Posterior cingulate gyrus (tissue), 11 donors: ENCODE results near the gene CERS3.
"Not testable (repeated sequence)": the region's sequence is repeated elsewhere in the genome, so short reads cannot be mapped to it uniquely, and the experiment has no call there.

Experiments used
- DNase-seq, 10 donors: peaks; one replicate each; pipeline versions ENCODE4 v3.0.0 to v3.0.0-alpha.2; 2020 to 2021; ENCODE audit warnings: mixed read lengths in 3 of 10
- intact Hi-C: fragments of 100-400 bp; cut with DNase I; formaldehyde crosslinking; loops from one replicate; pipeline ENCODE4 v1.15.1; 2023

The CERS3 gene

DNA sequence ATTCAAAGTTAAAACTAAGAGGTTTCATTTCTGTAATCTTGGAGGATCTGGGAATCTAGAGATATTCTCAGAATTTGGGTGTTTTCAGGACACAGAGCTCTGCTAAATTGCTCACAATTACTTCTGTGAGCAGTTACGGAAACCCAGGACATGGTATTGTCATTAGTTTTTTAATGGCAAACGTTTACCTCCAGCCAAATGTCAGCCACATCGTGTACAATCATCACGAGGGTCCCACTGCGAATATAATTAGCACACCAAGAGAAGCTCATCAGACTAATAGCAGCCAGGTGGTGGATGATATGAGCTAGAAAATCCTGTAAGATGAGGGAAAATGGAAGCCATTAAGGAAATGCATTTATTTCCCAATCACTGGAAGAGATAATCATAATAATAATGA lies 56.0 kb downstream of the CERS3 start:
- intact Hi-C loops: no loop called here
- no peak for DNase-seq

DNA sequence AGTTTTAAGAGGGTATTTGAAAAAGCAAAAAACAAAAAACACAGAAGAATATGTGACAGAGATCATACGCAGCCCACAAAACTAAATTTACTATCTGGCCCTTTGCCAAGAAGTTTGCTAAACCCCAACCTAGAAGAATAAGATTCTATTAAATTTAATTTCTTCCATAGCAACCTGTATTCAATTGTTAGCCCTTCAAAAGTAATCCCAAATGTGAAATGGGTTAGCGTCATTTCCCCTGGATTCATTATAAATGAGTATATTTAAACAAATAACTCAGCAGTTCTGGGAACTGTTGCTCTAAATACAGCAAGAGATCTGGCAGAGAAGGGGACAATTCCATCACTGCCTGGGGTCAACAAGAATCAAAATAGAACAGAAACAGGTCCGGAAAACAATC lies 56.8 kb downstream of the CERS3 start:
- DNase-seq: no peak
- intact Hi-C loops: no loop called here

DNA sequence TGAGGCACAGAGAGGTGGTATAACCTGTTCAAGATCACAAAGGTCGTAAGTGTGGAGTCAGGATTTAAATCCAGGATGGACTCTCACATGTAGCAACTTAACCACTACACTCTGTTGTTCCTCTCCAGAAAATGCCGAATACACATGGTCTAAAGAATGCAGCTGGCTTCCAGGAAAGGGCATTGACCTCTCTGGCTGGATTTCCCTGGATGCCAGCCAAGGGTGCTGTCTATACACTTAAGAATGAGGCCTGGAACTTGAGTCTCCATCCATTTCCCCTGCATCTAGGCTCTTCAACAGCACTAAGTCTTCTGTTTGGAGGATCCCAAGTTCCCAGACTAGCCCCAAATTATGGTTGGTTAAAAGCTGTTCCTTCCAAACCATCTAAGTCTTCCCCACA lies 60.5 kb downstream of the CERS3 start:
- DNase-seq: no peak
- intact Hi-C loops: no loop called here

DNA sequence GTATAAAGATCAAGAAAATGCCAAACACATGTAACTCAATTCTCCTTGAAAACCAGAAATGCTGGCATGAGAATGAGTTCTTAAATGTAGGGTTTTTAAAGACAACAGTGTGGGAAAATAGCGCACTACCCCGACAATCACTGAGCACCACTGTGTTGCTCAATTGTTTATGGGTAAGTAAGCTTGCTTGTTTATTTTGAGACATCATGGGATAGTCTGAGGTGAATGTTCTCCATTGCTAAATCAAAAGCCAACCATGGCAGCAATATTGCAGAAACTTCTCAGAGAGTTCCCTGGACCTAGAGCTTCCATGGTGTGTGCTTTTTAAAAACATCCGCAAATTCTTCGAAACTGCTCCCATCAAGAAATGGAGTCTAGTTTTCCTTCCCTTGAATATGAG lies 62.7 kb downstream of the CERS3 start:
- intact Hi-C loops: no loop called here
- no peak for DNase-seq

DNA sequence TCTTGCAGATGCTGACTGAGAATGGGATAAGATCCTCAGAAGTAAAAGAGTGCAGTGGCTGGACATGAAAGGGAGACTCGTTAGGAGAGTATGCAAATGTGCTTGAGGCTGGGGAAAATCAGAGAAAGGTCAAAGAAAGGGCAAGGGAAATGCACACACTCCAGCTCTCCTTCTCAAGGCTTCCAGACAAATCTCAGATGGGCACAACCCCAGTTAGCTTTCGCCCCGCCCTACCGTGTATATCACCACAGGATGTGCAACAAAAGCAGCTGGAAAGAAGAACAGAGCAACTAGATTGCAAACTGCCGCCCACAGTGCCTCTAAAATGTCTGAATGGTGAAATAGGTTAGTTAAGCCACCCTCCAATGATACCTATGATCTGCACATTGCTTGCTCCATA lies 63.9 kb downstream of the CERS3 start:
- no peak for DNase-seq
- intact Hi-C loops: no loop called here

DNA sequence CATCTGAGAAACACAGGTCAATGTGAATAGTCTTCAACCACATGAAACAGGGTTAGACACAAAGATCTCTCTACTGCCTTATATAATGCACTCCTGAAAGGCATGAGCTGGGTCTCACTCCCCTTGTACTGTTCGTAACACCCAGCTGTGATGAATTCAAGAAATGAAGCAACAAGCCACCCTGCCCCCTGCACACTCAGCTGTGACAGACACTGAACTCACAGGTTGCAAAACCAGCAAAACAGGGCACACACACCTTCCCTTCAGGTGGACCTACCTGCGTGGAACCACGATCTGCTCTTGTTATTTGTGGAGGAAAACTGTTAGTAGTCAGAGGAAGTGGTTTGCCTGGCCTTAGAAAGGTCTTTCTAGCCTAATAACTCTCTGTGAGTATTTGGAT lies 64.5 kb downstream of the CERS3 start:
- DNase-seq: no peak
- intact Hi-C loops: no loop called here

DNA sequence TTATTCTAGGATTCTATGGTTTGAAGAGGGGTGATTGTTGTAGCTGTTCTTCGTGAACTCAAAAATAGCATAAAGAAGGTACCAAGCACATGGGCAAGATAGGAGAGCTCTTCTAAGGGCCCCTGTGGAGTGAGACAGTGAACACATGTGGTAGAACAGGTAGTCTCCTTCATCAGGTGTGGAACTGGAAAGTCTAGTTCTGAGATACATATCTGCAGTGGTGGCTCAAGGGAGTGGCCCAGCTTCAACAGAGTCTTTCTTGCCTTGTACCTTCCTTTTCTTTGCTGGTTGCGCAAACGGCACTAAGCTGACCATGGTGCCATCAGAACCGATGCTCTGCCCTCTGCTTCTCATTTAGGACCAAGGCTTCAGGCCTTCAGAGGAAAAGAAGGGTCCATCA lies 65.2 kb downstream of the CERS3 start:
- intact Hi-C loops: no loop called here
- no peak for DNase-seq

DNA sequence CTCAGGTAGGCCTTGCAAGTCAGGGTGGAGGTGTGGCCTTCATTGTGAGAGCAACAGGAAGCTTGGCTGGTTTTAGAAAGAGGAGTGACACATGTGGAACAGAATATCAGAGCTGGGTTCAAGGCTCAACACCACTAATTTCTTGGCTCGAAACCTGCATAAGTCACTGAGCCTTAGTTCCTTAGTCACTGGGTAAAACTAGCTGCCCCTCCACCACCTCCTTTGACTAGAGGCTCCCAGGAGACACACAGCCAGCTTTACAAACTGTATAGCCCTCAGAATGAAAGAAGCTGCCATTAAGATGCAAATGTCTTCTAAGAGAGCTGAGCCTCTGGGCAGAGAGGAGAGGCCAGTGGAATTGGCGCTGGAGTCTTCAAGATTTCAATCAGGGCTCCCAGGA lies 67.7 kb downstream of the CERS3 start:
- no peak for DNase-seq
- intact Hi-C loops: no loop called here

DNA sequence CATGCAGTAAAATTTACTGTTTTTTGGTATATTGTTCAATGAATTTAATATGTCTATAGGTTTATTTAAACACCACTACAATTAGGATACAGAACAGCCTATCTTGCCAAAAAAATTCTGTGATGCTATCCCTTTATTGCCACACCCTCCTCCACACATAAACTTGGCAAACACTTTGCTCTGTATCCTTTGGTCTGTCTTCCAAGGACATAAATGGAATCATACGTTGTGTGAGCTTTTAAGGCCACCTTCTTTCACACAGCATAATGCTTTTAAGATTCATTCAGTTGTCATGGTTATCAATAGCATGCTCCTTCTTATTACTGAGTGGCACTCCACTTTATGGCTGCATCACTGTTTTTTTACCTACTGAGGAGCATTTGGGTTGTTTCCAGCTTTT lies 71.5 kb downstream of the CERS3 start:
- intact Hi-C loops: no loop called here
- DNase-seq: no peak

DNA sequence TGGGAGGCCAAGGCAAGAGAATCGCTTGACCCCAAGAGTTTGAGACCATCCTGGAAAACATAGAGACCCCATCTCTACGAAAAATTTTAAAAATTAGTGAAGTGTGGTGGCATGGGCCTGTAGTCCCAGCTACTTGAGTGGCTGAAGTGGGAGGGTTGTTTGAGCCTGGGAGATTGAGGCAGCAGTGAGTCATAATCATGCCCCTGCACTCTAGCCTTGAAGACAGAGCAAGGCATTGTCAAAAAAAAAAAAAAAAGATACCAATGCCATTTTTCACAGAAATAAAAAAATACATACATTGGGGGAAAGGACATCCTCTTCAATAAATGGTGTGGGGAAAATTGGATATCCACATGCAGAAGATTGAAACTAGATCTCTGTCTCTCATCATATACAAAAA lies 74.6 kb downstream of the CERS3 start:
- intact Hi-C loops: no loop called here
- DNase-seq: no peak

DNA sequence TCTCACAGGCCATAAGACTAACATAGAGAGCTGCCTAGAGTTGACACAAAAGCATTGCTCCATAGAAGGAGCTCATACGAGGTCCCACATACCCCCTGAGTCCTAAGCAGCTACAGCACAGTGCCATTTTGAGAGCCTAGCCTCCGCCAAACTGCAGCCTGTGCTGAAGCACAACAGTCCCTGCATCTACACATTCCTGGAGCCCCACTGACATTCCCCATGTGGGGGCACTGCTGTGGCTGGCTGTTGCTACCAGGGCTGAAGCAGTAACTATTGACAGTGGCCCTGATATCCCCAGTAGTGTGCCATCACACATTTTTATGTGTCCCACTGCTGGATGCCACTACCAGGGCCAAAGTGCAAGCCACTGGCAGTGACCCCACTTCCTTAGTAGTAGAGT lies 80.3 kb downstream of the CERS3 start:
- no peak for DNase-seq
- intact Hi-C loops: no loop called here

DNA sequence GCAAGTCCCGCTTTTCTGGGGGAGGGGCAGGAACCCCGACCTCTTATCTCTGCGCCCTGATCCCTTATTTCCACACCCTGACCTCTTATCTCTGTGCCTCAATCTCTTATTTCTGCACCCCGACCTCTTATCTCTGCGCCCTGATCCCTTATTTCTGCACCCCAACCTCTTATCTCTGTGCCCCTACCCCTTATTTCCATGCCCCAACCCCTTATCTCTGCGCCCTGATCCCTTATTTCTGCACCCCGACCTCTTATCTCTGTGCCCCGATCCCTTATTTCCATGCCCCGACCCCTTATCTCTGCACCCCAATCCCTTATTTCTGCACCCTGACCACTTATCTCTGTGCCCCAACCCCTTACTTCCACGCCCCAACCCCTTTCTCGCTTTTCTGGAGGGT lies 87.7 kb downstream of the CERS3 start:
- DNase-seq, intact Hi-C loops: not testable (repeated sequence)

DNA sequence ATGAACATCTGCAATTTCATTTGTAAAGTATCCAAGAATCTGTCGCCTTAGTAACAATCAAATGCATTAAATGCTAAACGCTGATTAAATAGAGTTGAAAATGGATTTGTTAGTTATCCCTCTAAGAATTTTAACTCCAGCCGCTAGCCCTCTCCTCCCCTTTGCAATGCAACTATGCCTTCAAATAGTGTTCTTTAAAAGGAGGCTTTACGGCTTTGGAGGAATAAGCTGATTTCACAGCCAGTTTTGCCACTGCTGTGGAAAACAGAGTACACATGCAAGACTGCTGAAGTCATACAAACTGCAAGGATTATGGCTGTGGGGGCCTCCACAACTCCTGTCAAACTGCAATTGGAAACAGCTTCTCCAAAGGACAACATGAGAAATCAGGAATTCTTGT lies 89.2 kb downstream of the CERS3 start:
- intact Hi-C loops: no loop called here
- no peak for DNase-seq

DNA sequence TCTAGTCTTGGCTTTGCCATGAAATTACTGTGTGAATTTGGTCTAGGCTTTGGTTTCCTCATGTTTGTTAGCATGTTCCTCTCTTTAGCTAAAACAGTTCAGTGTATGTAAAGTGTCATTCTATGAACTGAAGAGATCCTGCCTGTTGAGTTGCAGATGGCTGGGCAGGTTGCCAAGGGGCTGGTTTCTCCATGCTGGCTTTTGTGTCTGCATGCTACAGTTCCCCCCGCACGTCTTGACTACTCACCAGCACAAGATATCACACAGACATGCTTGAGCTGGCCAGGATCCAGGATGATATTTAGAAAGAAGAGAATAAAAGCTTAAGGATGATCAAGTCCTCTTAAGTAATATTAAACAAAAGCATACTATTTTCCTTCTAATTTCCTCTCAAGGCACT lies 90.2 kb downstream of the CERS3 start:
- peak; percentile 33 to 92 (median 68) for DNase-seq
- intact Hi-C loops: no loop called here

DNA sequence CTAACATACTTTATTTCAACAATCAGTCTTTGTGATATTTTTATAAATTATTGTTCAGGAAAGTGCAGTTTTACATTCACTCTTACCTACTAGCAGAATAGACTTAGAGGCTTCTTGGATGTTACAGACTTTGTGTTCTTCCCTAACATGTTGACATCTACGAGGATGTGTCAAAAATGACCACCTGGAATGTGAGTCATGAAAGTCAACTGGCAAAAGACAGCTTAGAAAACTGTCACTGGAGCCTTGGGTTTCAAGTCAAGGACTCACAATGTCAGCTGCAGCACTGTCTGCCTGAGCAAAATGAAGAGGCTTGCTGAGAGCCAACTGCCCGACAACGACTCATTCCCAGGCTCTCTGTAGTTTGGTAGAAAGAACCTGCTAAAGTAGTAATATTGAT lies 91.5 kb downstream of the CERS3 start:
- no peak for DNase-seq
- intact Hi-C loops: no loop called here

DNA sequence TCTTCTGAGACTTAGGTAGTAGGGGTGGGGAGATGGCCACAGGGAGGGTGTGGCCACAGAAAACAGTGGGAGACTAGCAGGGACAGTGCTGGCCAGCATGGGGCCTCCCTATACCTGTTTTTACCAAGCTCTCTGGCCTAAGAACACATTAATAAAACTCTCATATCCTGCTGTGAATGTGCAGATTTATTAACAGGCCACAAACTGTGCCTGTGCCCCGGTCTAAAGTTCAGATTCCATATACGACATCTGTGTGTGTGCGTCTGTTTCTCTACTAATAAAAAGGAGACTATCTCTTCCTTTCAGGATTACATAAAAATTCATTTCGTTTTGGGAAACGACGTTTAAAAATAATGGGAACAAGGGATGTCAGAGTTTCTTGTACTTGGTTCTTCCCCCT lies 94.2 kb downstream of the CERS3 start:
- no peak for DNase-seq
- intact Hi-C loops: no loop called here

DNA sequence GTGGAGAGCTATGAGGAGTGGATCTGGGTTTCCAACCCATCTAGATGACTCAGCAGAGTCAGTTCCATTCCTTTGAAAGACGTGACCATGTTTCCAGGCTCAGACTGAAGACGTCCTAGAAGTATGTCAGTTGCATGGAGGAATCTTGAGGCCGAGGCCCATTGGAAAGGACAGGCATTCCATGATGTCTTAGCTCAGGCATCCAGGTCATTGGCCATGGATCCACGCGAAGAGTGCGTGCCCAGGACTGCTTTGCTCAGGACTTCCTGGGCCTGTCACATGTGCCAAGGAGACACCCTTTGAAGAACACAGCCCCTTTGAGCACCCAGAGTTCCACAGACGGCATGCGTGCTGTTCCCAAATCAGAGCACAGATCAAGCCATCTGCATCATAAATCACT lies 94.7 kb downstream of the CERS3 start:
- intact Hi-C loops: no loop called here
- DNase-seq: peak in 1 of 10 donors; percentile 43

DNA sequence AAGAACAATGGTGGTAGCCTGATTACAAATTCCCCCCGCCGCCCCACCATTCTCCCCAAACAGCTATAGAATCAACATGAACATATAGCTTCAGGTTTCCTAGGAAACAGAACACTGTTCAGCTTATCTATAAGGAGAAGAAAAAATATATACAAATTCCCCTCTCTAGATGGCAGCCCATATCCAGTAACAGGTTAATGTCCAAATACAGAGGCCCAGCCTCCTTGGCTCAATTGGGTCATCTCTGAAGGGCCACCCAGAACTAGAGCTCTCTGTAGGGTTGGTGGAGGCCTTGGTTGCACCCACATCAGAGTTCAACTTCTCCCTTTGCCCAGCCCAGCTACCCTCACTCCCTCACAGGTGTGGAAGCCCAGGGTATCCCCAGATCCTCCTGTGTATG lies 95.4 kb downstream of the CERS3 start:
- intact Hi-C loops: no loop called here
- DNase-seq: no peak

DNA sequence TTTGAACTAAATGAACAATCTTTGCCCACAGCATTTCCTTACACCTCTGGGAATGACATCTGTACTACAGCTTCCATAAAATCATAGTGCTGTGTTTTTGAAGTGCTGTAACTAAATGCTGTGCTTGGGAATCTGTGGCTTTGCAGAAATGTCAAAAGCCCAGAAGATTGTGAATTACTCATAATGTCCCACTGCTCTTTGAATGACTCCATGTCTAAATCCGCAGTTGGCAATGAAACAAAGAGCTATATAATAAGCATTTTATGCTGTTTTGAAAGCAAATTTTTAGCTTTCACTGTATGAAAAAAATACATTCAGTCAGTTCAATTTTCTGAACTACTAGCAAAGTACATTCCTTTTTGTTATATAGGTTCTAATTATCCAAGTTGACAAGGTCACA lies 98.3 kb downstream of the CERS3 start:
- DNase-seq: no peak
- intact Hi-C loops: no loop called here

DNA sequence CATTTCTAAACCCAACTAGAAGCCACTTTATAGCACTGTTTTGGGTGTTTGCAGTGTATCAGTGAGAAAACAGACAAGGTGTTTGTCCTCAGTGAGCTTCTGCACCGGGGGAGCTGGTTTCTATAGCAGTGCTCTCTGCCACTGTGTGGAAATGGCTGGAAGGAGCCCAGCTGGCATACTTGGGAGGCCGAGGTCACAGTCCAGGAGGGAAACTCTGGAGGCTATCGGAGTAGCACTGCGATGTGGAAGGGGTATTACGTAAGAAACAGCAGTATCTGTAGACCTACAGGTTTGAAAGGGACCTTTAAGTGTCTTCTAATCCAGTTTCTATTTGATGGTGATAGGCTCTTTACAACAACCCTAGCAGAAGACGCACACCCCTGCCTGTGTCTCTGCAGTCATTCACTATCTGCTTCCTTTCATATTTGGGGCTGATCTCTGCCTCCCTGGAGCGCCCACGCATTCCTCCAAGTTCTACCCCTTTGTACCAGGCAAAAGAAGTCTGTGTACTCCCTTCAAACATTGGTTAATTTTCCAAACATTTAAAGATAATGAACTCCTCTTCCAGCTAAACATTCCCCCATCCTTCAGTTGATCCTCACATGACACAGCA lies 99.5 kb downstream of the CERS3 start:
- DNase-seq: no peak
- intact Hi-C loops: no loop called here

DNA sequence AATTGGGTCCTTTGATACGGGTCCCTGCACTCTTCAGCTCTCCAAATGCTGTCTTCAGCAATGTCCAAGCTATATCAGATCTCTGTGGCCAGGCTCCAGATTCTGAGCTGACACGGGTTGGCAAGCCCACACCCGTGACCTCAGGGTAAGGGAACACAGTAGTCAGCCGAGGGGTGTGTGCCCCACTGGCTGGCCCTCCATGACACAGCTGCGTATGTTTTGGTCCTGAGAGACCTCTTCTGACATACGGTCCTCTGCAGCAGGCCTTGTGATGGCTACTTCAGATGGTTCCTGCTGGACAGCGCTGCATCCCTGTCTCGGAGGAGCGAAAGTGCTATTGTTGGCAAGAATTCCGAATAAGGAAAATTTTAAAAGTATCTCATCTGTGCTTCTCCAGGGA lies 101.8 kb downstream of the CERS3 start:
- intact Hi-C loops: no loop called here
- peak in 1 of 10 donors; percentile 52 for DNase-seq

DNA sequence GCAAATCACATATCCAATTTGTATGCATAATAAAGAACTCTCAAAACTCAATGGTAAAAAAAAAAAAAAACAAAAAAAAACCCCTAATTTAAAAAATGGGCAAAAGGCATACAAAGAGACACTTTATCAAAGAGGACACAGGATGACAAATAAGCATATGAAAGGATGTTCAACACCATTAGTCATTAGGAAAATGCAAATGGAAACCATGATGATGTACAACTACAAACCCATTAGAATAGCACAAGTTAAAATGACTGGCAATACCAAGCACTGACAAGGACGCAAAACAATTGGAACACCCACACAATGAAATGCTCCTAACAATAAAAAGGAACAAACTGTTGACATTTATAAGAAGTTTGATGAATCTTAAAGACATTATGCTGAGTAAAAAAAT lies 123.6 kb downstream of the CERS3 start:
- DNase-seq: no peak
- intact Hi-C loops: no loop called here

DNA sequence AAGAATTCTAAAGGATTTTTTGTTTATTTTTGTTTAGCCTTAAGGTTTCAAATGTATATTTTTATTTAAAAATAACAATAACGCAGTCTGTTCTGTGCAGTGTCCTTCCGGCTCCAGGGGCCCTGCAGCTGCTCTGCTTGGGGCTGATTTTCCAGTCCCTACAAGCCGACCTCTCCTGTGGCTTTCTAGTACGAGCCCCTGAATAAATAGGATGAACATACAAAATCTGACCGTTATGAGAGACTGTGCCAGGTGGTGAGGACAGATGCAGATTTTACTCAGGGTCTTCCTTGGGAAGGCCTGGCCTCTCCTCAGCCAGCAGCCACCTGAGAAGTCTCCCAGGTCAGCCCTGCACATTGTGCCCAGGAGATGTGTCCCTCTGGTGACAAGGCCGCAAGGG lies 127.8 kb downstream of the CERS3 start:
- DNase-seq: no peak
- intact Hi-C loops: no loop called here
